Upper lobe of right lung (tissue), 1 donor: ENCODE measurements around the gene STX1B. TPM values are rescaled to one million over a fixed set of nuclear protein-coding genes. Genes with fewer than 3 reads are reported as not detected.

ENCODE experiments used
- ATAC-seq: fragments of 200-7000 bp; cut with Tn5 transposase; one replicate; pipeline ENCODE4 v1.9.1; 2020; ENCODE audit warnings: mild to moderate bottlenecking, moderate library complexity
- DNase-seq: peaks from one replicate; pipeline ENCODE4 v3.0.0-alpha.2; 2020
- H3K27ac ChIP-seq: fragments of 200-600 bp; one replicate; pipeline ENCODE4 v1.8.0; 2022
- H3K27me3 ChIP-seq: fragments of 200-600 bp; one replicate; pipeline ENCODE4 v1.8.0; 2022; ENCODE audit warnings: mild to moderate bottlenecking
- H3K36me3 ChIP-seq: fragments of 200-600 bp; one replicate; pipeline ENCODE4 v1.8.0; 2022
- H3K4me1 ChIP-seq: fragments of 200-600 bp; one replicate; pipeline ENCODE4 v1.8.0; 2022
- H3K4me3 ChIP-seq: fragments of 200-600 bp; one replicate; pipeline ENCODE4 v1.8.0; 2022; ENCODE audit warnings: mild to moderate bottlenecking
- H3K9me3 ChIP-seq: fragments of 200-600 bp; one replicate; pipeline ENCODE4 v1.8.0; 2022
- intact Hi-C: fragments of 100-400 bp; cut with DNase I; formaldehyde crosslinking; loops from one replicate; pipeline ENCODE4 v1.11.0; 2022
- total RNA-seq: library from RNA; stranded (reverse); fragmentation: NEBNext Ultra II Directional; extraction: Animal tissue kit (Norgen Biotek cat#: 25700); gene quantifications from one replicate; pipeline ENCODE4 v1.2.1, GENCODE V29; 2021
- TF ChIP-seq, protein P1 (sequence below): fragments of 200-600 bp; IDR thresholded peaks from one replicate; pipeline ENCODE4 v1.8.0; 2022; ENCODE audit warnings: antibody characterized with exemption
- donor health status: DM: no; HTN: yes; CAD: no; lungs with severe emphysema.

STX1B gene
- total RNA-seq, 1 donor from 2014 or later: 0.58 TPM

DNA sequence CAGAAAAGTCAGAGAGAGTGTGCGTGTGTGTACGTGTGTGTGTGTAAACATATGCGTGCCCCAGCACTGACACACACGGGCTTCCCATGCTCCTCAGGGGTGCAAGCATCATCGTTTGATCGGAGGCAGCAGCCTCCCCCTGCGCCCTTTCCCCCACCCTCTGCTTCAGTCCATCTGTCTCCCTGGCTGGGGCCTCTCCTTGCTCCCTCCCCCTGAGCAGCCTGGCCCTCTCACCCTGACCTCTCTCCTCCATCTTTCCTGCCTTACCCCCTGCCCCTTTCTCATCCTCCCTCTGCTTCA, 4.4 kb downstream of the STX1B start:
- TF ChIP-seq, protein P1, sequence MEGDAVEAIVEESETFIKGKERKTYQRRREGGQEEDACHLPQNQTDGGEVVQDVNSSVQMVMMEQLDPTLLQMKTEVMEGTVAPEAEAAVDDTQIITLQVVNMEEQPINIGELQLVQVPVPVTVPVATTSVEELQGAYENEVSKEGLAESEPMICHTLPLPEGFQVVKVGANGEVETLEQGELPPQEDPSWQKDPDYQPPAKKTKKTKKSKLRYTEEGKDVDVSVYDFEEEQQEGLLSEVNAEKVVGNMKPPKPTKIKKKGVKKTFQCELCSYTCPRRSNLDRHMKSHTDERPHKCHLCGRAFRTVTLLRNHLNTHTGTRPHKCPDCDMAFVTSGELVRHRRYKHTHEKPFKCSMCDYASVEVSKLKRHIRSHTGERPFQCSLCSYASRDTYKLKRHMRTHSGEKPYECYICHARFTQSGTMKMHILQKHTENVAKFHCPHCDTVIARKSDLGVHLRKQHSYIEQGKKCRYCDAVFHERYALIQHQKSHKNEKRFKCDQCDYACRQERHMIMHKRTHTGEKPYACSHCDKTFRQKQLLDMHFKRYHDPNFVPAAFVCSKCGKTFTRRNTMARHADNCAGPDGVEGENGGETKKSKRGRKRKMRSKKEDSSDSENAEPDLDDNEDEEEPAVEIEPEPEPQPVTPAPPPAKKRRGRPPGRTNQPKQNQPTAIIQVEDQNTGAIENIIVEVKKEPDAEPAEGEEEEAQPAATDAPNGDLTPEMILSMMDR: no peak
- Histone ChIP-seq H3K27me3 (peaks cover 28% of the 10 kb centered on the region), H3K9me3 (no peaks in the 10 kb centered on the region), H3K27ac (no peak overlapping the region), H3K4me3 (no peak overlapping the region), H3K36me3 (no peaks in the 10 kb centered on the region), H3K4me1 (no peaks in the 10 kb centered on the region)
- intact Hi-C loops: no loop called here
- DNase-seq (no peak), ATAC-seq (no peak)

DNA sequence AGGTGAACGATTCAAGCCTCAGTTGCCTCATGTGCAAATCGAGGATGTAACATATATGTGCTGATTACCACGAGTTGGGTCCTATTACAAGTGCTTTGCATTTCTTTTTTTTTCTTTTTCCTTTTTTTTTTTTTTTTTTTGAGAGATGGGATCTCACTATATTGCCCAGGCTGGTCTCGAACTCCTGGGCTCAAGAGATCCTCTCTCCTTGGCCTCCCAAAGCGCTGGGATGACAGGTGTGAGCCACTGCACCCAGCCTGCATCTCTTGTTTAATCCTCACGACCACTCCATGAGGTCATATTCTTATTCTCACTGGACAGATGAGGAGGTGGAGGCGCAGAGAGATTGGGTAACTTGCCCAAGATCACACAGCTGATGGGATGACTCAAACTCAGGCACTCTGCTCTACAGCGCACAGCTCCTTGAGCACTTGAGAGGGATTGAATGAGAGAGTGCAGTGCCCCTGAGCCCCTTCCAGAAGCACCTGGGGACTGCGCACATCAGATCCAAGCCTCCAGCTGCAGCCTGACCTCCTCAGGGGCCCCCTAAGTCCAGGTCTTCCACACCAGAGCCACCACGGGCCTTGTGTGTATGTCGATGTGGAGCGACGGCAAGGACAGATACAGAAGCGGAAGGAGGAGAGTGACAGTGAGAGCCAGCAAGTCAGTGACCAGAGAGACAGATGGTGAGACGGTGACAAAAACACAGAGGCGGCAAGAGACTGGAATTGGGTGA, 4.9 kb downstream of the STX1B start:
- no peaks in the 10 kb centered on the region for H3K4me1 ChIP-seq
- no peak overlapping the region for H3K27ac ChIP-seq
- H3K27me3 ChIP-seq: peaks cover 24% of the 10 kb centered on the region
- H3K9me3 ChIP-seq: no peaks in the 10 kb centered on the region
- no peaks in the 10 kb centered on the region for H3K36me3 ChIP-seq
- TF ChIP-seq, protein P1: no peak
- DNase-seq (no peak), ATAC-seq (no peak)
- H3K4me3 ChIP-seq: no peak overlapping the region
- intact Hi-C loops: no loop called here

DNA sequence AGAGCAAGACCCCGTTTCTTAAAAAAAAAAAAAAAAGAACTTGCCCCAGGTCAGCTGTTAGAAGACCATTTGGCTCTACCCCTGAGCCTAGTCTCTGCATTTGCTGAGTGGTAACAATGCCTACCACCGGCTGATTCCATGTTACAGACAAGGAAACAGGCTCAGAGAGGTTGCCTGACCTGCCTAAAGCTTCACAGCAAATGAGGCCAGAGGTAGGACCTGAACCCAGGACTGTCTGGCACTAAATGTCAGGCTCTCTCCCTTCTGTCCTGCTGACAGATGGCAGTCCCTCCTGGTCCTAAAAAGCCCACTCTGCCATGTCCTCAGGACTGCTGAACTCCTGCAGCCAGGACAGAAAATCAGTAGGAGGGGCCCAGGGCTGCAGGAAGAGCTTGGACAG, 5.8 kb downstream of the STX1B start:
- no peak overlapping the region for H3K27ac ChIP-seq
- H3K4me1 ChIP-seq: no peaks in the 10 kb centered on the region
- H3K4me3 ChIP-seq: no peak overlapping the region
- TF ChIP-seq, protein P1: no peak
- no peak for DNase-seq
- peaks cover 20% of the 10 kb centered on the region for H3K27me3 ChIP-seq
- H3K36me3 ChIP-seq: no peaks in the 10 kb centered on the region
- ATAC-seq: no peak
- no peaks in the 10 kb centered on the region for H3K9me3 ChIP-seq
- intact Hi-C loops: no loop called here

DNA sequence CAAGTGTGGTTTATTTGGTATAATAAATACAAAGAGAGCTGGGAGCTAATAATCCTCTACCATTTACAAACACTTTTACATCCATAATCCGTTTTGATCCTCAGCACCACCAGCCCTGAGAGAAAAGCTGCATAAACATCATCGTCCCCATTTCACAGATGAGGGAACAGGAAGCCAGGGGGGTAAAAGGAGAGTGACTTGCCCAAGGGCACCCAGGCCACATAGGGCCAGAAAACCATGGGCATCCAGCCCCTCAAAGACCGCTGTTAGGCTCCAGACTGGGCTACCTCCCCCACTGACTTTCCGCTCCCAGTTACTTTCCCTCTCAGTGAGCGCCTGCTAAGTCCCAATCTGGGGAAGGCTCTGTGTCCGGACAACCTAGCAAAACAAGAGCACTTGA, 6.7 kb downstream of the STX1B start:
- Histone ChIP-seq H3K9me3 (no peaks in the 10 kb centered on the region), H3K4me3 (no peak overlapping the region), H3K27ac (no peak overlapping the region), H3K36me3 (no peaks in the 10 kb centered on the region), H3K4me1 (no peaks in the 10 kb centered on the region), H3K27me3 (peaks cover 11% of the 10 kb centered on the region)
- intact Hi-C loops: no loop called here
- no peak for ATAC-seq
- TF ChIP-seq, protein P1: no peak
- no peak for DNase-seq

DNA sequence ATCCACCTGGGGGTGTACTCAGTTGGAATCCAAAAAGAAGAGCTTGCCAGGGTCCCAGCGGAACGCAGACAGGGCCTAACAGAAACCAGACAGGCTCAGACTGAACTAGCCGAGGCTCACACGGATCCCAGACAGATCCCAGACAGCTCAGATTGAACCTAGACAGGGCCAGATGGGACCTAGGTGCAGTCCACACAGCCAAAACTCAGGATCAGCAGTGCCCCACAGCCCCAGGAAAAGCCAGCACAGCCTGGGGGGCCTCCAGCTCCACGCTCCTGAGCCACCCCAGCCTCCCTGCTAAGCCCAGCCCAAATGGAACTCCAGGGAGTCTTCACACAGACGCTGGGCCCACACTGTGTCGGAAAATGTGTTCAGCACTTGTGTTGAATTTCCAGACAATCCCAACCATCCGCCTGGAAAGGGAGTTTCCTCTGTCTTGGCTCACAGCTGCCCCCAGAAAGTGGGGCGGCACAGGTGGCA, 7.5 kb downstream of the STX1B start:
- H3K4me1 ChIP-seq: no peaks in the 10 kb centered on the region
- no peaks in the 10 kb centered on the region for H3K9me3 ChIP-seq
- TF ChIP-seq, protein P1: no peak
- no peak overlapping the region for H3K27ac ChIP-seq
- intact Hi-C loops: no loop called here
- no peak overlapping the region for H3K4me3 ChIP-seq
- peaks cover 7% of the 10 kb centered on the region for H3K27me3 ChIP-seq
- no peaks in the 10 kb centered on the region for H3K36me3 ChIP-seq
- ATAC-seq: no peak
- no peak for DNase-seq
